ENCODE data around the gene FSD2. TPM values are rescaled to one million over a fixed set of nuclear protein-coding genes. Genes with fewer than 3 reads are reported as not detected.

Gene FSD2
- total and polyA plus RNA-seq, 2 experiments from 2014 or later, result 0.18 TPM; not detected in 1

DNA sequence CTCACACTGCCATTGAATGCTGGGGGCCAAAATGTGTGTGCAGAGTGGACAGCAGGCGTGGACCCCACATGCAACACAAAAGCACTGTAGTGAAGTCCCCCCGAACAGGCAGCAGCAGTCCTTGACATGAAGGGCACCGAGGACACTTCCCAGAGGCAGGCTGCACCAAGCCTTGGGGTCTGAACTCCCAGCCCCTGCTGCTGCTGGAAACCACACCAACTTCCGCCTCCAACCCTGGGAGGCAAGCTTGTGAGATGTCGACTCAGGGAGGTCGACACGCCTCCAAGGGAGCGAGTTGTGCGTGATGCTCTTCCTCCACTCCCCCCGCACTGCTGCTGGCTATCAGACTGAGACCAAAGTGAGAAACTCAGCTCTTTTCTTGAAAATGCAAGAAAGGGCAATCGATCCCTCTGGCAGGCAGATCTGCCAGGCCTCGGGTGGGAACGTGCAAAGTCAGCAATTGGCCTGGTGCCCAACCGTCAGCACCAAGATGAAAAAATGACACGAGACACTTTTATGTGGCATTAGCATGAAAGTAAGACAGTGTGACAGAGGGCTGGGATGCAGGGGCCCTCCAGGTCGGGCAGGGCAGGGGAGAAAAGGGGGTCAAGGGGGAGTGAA lies 47.2 kb upstream of the FSD2 start (continued):
- TF ChIP-seq, protein P1, sequence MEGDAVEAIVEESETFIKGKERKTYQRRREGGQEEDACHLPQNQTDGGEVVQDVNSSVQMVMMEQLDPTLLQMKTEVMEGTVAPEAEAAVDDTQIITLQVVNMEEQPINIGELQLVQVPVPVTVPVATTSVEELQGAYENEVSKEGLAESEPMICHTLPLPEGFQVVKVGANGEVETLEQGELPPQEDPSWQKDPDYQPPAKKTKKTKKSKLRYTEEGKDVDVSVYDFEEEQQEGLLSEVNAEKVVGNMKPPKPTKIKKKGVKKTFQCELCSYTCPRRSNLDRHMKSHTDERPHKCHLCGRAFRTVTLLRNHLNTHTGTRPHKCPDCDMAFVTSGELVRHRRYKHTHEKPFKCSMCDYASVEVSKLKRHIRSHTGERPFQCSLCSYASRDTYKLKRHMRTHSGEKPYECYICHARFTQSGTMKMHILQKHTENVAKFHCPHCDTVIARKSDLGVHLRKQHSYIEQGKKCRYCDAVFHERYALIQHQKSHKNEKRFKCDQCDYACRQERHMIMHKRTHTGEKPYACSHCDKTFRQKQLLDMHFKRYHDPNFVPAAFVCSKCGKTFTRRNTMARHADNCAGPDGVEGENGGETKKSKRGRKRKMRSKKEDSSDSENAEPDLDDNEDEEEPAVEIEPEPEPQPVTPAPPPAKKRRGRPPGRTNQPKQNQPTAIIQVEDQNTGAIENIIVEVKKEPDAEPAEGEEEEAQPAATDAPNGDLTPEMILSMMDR (conservative IDR thresholded peaks at IDR 0.05; ENCODE audit: low read depth in 2 of 2), result no peak
- TF ChIP-seq EZH2phosphoT487 (IDR thresholded peaks at IDR 0.05; ENCODE audit: unreplicated experiment) (no peak), NANOG (IDR thresholded peaks at IDR 0.05; ENCODE audit: borderline replicate concordance) (no peak)

DNA sequence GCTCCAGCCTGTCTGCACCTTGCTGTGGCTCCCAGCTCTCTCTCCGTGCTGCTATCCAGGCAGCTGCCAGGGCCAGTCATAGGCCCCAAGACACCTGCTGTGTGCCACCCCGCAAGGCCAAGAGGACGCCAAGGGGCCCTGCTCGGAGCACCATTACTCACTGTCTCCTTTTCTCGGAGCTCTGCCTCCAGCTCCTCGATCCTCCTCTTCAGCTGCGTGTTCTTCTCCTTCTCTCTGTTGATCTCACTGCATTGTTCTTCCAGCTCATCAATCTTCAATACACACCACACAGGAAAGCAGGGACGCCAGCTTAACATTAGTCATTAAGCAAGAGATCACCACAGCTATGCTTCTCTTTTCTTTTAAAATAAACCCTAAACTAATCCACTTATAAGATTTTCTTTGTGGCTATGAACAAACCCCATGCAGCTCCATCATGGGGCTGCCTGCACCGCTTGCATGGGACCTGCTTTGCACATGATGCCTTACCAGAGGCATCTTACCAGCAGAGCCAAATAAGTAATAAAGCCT lies 46.2 kb upstream of the FSD2 start:
- DNase-seq (ENCODE audit: low spot score) (no peak), ATAC-seq (no peak)
- Histone ChIP-seq H3K79me2 (replicated peaks; ENCODE audit: insufficient read depth) (no peaks in the 10 kb centered on the region), H3K4me1 (ENCODE audit: insufficient read depth) (peaks cover 7% of the 10 kb centered on the region), H3K36me3 (ENCODE audit: insufficient read depth) (no peaks in the 10 kb centered on the region), H2AFZ (no peak overlapping the region), H3K27me3 (ENCODE audit: insufficient read depth) (no peaks in the 10 kb centered on the region), H3F3A (replicated peaks; ENCODE audit: low read depth) (no peaks in the 10 kb centered on the region), H3K9me2 (ENCODE audit: insufficient read depth) (no peaks in the 10 kb centered on the region), H3K27ac (ENCODE audit: low read depth) (no peak overlapping the region), H4K20me1 (replicated peaks; ENCODE audit: insufficient read depth) (no peaks in the 10 kb centered on the region), H3K4me3 (no peak overlapping the region), H3K4me2 (no peak overlapping the region)
- TF ChIP-seq, protein P1 (conservative IDR thresholded peaks at IDR 0.05; ENCODE audit: low read depth in 2 of 2), result no peak
- TF ChIP-seq EZH2 (IDR thresholded peaks at IDR 0.05; ENCODE audit: low read depth, unreplicated experiment) (no peak), CREB1 (CRISPR knock-in tag; IDR thresholded peaks at IDR 0.05; ENCODE audit: low read depth) (no peak), POLR2AphosphoS5 (IDR thresholded peaks at IDR 0.05; ENCODE audit: low read depth) (no peak), STAT1 (IDR thresholded peaks at IDR 0.05; ENCODE audit: unreplicated experiment) (no peak), JUNB (IDR thresholded peaks at IDR 0.05; ENCODE audit: unreplicated experiment) (no peak)
- TF ChIP-seq, protein P2, sequence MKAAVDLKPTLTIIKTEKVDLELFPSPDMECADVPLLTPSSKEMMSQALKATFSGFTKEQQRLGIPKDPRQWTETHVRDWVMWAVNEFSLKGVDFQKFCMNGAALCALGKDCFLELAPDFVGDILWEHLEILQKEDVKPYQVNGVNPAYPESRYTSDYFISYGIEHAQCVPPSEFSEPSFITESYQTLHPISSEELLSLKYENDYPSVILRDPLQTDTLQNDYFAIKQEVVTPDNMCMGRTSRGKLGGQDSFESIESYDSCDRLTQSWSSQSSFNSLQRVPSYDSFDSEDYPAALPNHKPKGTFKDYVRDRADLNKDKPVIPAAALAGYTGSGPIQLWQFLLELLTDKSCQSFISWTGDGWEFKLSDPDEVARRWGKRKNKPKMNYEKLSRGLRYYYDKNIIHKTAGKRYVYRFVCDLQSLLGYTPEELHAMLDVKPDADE (IDR thresholded peaks at IDR 0.05), result no peak
- Mint-ChIP-seq H3K27me3 (ENCODE audit: insufficient read depth, low read depth, poor library complexity) (peaks cover 19% of the 10 kb centered on the region), H3K36me3 (ENCODE audit: low read depth) (no peaks in the 10 kb centered on the region), H3K9me3 (no peaks in the 10 kb centered on the region), H3K27ac (peak overlapping the region; percentile 2; the same call in 1 of the 2 replicates), H3K4me3 (no peak overlapping the region), H3K4me1 (peaks cover 15% of the 10 kb centered on the region)

All from GM23338 (cell line).